Tibial artery (tissue), 4 donors: ENCODE measurements around the gene GNG8.

Experiments used
- DNase-seq, 2 donors: peaks; one replicate each; pipeline ENCODE4 v3.0.0-alpha.2; 2019
- H3K27ac ChIP-seq, 2 donors: fragments of 200-600 bp; sonication (generic) in 1 of 2; 1 replicate in 1 of 2; 2 replicates in 1 of 2; pipeline ENCODE4 v1.5.1; 2018 to 2019; ENCODE audit warnings: mild to moderate bottlenecking in 1 of 2
- H3K27me3 ChIP-seq, 2 donors: fragments of 200-600 bp; sonication (generic) in 1 of 2; one replicate each; pipeline versions ENCODE4 v1.5.1 to v1.6.0; 2016 to 2019
- H3K36me3 ChIP-seq, 3 donors: fragments of 200-600 bp; sonication (generic) in 2 of 3; one replicate each; pipeline ENCODE4 v1.5.1; 2016 to 2019; ENCODE audit warnings: mild to moderate bottlenecking in 2 of 3
- H3K4me1 ChIP-seq, 4 donors: fragments of 200-600 bp; sonication (generic) in 2 of 4; 1 replicate in 3 of 4; 2 replicates in 1 of 4; pipeline ENCODE4 v1.5.1; 2016 to 2019
- H3K4me3 ChIP-seq, 2 donors: fragments of 200-600 bp; sonication (generic) in 1 of 2; 1 replicate in 1 of 2; 2 replicates in 1 of 2; pipeline ENCODE4 v1.5.1; 2018 to 2019; ENCODE audit warnings: mild to moderate bottlenecking in 2 of 2
- H3K9me3 ChIP-seq, 3 donors: fragments of 200-600 bp; sonication (generic) in 1 of 3; one replicate each; pipeline ENCODE4 v1.5.1; 2016 to 2019
- intact Hi-C: fragments of 100-400 bp; cut with DNase I; formaldehyde crosslinking; loops from one replicate; pipeline ENCODE4 v1.15.0; 2023; ENCODE audit warnings: low total_unique reads
- TF ChIP-seq, protein P1 (sequence below), 2 experiments: fragments of 200-600 bp in 1 of 2; fragments of 450-650 bp in 1 of 2; IDR thresholded peaks; one replicate each; pipeline ENCODE4 v1.5.1; 2017 to 2019; ENCODE audit warnings: antibody characterized with exemption in 2 of 2, mild to moderate bottlenecking in 1 of 2, moderate library complexity in 1 of 2

The GNG8 gene

DNA sequence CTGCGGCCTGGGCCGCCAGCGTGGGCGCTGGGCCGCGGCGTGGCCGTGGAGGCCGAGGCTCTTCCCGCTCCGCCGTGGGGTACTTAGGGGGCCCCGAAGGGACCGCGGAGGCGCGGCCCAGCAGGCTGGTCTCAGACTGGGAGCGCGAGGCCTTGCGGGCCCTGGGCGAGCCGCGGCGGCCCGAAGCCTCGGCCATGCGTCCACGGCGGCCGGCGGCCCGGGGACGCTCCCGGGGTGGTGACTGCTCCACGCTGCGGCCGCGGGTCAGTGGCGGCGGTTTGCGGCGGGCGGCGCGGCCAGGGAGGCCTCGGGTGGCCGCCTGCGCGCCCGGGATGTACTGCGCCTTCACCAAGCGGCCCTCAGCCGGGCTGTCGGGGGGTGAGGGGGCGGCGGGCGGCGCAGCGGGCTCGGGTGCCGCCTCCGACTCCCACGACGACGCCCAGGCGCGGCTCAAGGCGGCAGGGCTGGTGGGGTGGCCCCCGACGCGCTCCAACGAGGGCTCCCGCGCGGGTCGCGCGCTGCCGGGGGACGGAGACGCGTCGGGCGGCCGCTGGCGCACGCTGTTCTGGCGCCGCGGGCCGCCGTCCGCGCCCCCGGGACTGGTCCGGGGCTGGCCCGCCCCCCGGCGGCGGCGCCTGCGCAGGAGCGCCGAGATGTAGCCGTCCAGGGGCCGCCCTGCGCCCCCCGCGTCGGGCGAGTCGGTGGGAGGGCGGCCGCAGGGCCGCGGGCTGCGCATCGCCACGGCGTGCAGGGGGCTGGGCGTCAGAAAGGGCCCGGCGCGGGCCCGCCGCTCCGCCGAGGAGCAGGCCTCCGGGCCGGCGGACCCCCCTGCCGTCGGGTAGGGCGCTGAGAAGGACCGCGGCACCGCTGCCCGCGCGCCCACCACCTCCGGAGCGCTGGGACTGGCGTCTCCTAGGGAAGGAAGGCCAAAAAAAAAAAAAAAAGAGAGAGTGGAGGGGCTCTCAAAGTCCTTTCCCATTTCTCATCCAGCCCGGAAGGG lies 13.3 kb upstream of the GNG8 start:
- intact Hi-C loops: no loop called here
- TF ChIP-seq, protein P1, sequence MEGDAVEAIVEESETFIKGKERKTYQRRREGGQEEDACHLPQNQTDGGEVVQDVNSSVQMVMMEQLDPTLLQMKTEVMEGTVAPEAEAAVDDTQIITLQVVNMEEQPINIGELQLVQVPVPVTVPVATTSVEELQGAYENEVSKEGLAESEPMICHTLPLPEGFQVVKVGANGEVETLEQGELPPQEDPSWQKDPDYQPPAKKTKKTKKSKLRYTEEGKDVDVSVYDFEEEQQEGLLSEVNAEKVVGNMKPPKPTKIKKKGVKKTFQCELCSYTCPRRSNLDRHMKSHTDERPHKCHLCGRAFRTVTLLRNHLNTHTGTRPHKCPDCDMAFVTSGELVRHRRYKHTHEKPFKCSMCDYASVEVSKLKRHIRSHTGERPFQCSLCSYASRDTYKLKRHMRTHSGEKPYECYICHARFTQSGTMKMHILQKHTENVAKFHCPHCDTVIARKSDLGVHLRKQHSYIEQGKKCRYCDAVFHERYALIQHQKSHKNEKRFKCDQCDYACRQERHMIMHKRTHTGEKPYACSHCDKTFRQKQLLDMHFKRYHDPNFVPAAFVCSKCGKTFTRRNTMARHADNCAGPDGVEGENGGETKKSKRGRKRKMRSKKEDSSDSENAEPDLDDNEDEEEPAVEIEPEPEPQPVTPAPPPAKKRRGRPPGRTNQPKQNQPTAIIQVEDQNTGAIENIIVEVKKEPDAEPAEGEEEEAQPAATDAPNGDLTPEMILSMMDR (IDR thresholded peaks at IDR 0.05): no peak
- peak overlapping the region in 1 of 2 donors; percentile 69 for H3K27ac ChIP-seq

DNA sequence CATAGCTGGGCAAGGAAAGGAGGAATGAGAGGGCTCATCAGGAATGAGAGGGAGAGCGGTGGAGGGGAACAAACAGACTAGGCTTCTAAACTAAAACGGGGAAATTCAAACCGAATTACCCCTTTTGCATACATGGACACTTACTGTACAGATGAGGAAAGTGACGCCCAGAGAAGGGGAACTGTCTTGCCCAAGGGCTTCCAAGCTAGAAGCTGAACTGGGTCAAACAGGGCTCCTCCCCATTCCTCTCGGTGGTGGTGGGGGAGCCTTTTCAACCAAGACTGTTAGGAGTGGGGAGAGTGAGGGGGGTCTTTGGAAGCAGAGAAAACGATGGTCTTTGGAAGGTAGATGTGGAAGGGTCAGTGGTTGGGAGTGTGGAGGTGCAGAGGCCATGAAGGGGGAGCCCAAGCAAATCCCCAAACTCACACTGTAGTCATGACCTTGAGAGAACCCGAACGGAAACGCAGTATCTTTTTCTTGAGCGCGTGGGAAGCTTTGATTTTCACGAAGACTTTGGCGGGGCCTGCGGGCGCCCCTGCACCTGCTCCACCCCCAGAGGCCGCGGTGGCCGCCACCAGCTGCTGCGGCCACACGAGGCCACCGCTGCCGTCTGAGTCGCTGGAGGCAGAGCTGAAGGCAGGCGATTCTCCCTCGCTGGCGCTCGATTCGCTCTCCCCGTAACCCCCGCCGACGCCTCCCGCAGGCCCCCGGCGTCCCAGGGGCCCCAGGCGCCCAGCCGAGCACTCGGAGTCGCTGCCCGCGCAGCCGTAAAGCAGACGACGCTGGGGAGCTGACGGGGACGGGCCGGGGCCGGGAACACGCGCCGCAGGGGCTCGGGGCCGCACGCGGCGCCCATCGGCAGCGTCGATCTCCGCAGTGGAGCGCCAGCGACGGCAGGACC lies 12.3 kb upstream of the GNG8 start:
- H3K4me1 ChIP-seq: peaks cover 7 to 56% (median 25%) of the 10 kb centered on the region in 4 donors
- H3K4me3 ChIP-seq: no peak overlapping the region
- peaks cover 0 to 5% (median 0%) of the 10 kb centered on the region in 3 donors for H3K9me3 ChIP-seq
- intact Hi-C loops: no loop called here
- H3K27ac ChIP-seq: peak overlapping the region; percentile 69 to 78
- no peaks in the 10 kb centered on the region for H3K27me3 ChIP-seq
- DNase-seq: no peak
- TF ChIP-seq, protein P1 (IDR thresholded peaks at IDR 0.05): no peak
- peaks cover 23 to 32% (median 30%) of the 10 kb centered on the region in 3 donors for H3K36me3 ChIP-seq

More for the DNA sequence above, 13.3 kb upstream of the GNG8 start:
- Histone ChIP-seq H3K4me3 (no peak overlapping the region), H3K9me3 (peaks cover 0 to 5% (median 0%) of the 10 kb centered on the region in 3 donors), H3K27me3 (no peaks in the 10 kb centered on the region), H3K4me1 (peaks cover 7 to 56% (median 28%) of the 10 kb centered on the region in 4 donors), H3K36me3 (peaks cover 23 to 32% (median 30%) of the 10 kb centered on the region in 3 donors)
- no peak for DNase-seq

DNA sequence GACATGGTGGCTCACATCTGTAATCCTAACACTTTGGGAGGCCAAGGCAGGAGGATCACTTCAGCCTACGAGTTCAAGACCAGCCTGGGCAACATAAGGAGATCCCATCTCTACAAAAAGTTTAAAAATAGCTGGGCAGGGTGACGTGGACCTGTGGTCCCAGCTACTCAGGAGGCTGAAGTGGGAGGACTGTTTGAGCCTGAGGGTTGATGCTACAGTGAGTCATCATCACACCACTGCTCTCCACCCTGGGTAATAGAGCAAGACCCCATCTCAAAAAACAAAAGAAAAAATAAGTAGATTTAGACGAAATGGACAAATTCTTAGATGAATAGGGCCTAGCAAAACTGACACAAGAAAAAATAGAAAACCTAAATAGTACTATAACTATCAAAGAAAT lies 10.4 kb upstream of the GNG8 start:
- Histone ChIP-seq H3K9me3 (peaks cover 0 to 5% (median 0%) of the 10 kb centered on the region in 3 donors), H3K27ac (peak overlapping the region; percentile 69 to 78), H3K4me3 (no peak overlapping the region), H3K4me1 (peaks cover 7 to 44% (median 19%) of the 10 kb centered on the region in 4 donors), H3K36me3 (peaks cover 14 to 20% (median 16%) of the 10 kb centered on the region in 3 donors), H3K27me3 (no peaks in the 10 kb centered on the region)
- TF ChIP-seq, protein P1 (IDR thresholded peaks at IDR 0.05): no peak
- DNase-seq: no peak
- intact Hi-C loops: no loop called here

GRCh38 chr19:46644720-46645119 lies 8.7 kb upstream of the GNG8 start:
- Histone ChIP-seq H3K27ac (peak overlapping the region; percentile 69 to 78), H3K36me3 (peaks cover 11 to 16% (median 12%) of the 10 kb centered on the region in 3 donors), H3K27me3 (no peaks in the 10 kb centered on the region), H3K4me1 (peaks cover 7 to 57% (median 23%) of the 10 kb centered on the region in 4 donors), H3K9me3 (peaks cover 0 to 5% (median 0%) of the 10 kb centered on the region in 3 donors), H3K4me3 (no peak overlapping the region)
- intact Hi-C loops: no loop called here
- TF ChIP-seq, protein P1 (IDR thresholded peaks at IDR 0.05): no peak
- DNase-seq: peak in 1 of 2 donors; percentile 79

- Histone ChIP-seq H3K9me3 (no peaks in the 10 kb centered on the region), H3K4me1 (peaks cover 7 to 55% (median 37%) of the 10 kb centered on the region in 4 donors), H3K27ac (peak overlapping the region; percentile 90 to 96), H3K27me3 (no peaks in the 10 kb centered on the region), H3K4me3 (no peak overlapping the region), H3K36me3 (no peaks in the 10 kb centered on the region)
- TF ChIP-seq, protein P1 (IDR thresholded peaks at IDR 0.05): no peak
- DNase-seq: no peak
- intact Hi-C loops: no loop called here
These were observed 4.7 kb upstream of the GNG8 start for GRCh38 chr19:46640656-46641055.
